OCI-M2 (cell line): Measurements from ENCODE around the gene LTB.
"Not testable (repeated sequence)": the region's sequence is repeated elsewhere in the genome, so short reads cannot be mapped to it uniquely, and the experiment has no call there.

Experiments
- DNase-seq: peaks from one replicate; lab custom pipeline; 2025; ENCODE audit not compliant: unreplicated experiment; lab: John Stamatoyannopoulos, UW

Gene LTB

GRCh38 chr6:31609519-31610406 is 27.5 kb upstream of the LTB start:
- no peak for DNase-seq

DNA sequence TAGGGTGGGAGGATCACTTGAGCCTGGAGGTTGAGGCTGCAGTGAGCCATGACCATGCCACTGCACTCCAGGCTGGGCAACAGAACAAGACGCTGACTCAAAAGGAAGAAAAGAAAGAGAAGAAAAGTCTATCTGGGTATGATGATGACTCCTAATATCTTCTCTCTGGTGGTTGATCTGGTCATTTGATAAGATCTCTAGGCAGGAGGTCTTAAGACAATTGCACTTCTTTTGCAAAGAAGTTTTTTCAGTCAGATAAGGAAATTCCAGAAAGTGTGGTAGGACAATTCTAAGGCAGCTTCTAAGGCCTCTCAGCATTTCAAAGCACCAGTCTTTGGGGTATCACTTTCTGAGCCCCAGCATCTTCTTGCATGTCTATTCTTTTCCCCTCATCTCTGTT is 25.1 kb upstream of the LTB start:
- no peak for DNase-seq

- no peak for DNase-seq
These were observed 14.8 kb upstream of the LTB start for GRCh38 chr6:31597006-31597405.

DNA sequence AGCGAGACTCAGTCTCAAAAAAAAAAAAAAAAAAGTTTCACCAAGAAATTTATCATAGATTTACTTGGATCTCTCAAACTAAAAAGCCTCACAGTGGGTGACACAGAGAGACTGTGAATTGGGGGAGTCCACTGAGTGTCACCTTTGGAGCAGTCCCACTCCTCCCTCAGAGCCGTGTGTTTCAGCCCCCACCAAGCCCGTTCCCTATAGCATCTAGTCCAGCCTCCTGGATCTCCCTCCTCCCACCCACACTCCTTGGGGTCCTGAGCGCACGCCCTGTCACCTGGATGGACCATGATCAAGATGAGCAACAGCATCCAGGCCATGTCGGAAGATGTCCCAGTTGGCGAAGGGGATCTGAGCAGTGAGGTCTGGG is 10.2 kb upstream of the LTB start:
- DNase-seq = no peak

DNA sequence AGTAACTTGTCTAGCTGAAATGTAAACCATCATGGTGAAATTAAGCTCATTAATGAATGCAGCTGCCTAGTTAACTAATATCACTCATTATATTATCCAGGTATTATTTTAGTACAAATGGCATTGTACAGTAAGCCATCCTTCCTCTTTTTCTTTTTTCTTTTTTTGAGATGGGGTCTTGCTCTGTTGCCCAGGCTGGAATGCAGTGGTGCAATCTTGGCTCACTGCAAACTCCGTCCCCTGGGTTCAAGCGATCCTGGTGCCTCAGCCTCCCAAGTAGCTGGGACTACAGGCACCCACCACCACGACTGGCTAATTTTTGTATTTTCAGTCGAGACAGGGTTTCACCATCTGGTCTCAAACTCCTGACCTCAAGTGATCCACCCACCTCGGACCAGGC is 8.5 kb upstream of the LTB start:
- DNase-seq = not testable (repeated sequence)

DNA sequence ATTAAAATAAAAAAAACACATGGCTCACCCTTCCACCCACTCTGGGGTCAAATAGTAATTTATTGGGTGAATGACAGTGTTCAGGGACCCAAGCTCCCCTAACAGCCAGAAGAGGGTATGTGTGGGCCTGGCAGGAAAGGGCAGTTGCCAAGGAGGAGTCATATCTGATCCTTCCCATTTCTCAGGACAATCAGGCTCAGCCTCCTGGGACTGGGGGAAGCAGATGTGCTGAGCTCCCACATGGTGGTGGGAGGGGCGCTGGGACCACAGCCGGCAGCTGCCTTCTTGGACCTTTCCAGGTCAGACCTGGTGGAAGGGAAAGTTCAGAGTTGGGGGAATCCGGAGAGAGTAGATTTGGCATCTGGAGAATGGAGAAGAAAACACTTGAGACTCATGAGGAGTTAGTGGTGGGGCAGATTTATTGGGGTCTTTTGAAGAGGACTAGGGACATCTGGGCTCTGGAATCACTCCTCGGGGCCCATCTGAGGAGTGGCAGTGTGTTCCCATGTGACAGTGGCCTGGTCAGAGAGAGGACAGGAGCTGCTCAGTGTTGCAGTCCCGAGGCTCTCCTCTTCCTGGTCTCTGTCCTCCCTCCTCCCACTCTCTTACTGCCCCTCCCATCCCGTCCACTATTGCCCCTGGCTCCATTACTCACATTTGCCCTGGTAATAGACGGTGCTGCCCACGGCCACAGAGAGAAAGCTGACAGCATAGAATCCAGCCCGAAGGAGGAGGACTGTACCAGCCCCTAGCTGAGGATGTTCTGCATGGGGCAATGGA is 6.8 kb upstream of the LTB start:
- DNase-seq = no peak

DNA sequence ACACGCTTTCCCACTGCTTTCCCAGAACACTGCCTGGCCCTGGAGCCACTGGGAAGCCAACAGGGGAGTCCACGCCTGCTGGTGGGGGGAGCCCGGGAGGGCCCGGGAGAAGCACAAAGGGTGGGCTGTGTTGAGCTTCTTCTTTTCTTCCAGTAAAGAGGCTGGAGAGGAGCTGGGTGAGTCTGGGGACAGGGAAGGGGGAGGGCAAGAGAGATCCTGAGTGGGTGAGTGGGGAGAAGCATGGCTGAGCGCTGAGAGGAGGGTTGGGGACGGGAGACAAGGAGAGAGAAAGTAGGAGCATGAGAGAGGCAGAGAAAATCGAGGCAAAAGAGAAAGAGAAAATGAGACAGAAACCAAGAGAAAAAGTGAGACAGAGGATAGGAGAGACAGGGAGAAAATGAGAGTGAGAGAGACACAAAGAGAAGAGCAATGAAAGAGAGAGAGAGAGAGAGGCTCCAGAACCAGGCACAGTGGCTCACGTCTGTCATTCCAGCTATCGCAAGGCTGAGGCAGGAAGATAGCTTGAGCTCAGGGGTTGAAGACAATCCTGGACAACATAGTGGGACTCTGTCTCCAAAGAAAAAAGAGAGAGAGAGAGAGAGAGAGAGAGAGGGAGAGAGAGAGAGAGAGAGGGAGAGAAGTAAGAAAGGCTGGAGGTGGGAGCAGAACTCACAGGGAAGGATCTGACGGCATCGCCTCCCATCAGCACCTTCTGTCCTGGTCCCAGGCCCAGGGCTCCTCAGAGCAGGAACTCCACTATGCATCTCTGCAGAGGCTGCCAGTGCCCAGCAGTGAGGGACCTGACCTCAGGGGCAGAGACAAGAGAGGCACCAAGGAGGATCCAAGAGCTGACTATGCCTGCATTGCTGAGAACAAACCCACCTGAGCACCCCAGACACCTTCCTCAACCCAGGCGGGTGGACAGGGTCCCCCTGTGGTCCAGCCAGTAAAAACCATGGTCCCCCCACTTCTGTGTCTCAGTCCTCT is 5.9 kb upstream of the LTB start:
- no peak for DNase-seq

GRCh38 chr6:31586599-31587281 is 4.5 kb upstream of the LTB start:
- no peak for DNase-seq

- DNase-seq = no peak
These were observed 3.8 kb upstream of the LTB start, which contains the start of gene LST1 for GRCh38 chr6:31586008-31586407. TSS of gene LST1 (plus strand) at chr6:31586277. CDS start at chr6:31587300, 1,023 bp downstream.

GRCh38 chr6:31585491-31585890 is 3.3 kb upstream of the LTB start:
- no peak for DNase-seq

GRCh38 chr6:31581434-31582229 is 592 bp downstream of the LTB start:
- no peak for DNase-seq

DNA sequence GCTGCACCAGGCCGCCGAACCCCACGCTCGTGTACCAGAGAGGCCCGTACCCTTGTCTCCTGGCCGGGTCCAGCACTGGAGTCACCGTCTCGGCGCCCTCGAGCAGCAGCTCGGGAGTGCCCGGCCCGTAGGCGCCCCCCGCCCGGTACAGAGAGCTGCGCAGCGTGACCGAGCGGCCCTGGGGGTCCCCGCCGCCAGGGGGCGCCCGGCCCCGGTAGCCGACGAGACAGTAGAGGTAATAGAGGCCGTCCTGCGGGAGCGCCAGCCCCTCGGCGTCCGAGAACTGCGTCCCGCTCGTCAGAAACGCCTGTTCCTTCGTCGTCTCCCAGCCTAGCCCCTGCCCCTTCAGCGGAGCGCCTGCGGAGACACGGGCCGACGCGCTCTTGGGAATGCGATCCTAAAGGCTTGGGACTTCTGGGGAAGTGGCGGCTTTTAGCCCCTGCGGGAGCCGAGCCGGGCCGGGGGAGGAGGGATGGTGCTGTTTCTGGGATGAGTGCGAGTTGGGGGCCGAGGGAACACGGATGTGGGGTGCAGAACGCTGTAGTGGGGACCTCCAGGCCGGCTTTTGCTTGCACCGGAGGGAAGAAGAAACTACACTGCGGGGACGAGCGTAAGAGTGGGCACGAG is 1.3 kb downstream of the LTB start:
- peak; percentile 75 for DNase-seq

- no peak for DNase-seq
These were observed 1.8 kb downstream of the LTB start for GRCh38 chr6:31580438-31580740.

DNA sequence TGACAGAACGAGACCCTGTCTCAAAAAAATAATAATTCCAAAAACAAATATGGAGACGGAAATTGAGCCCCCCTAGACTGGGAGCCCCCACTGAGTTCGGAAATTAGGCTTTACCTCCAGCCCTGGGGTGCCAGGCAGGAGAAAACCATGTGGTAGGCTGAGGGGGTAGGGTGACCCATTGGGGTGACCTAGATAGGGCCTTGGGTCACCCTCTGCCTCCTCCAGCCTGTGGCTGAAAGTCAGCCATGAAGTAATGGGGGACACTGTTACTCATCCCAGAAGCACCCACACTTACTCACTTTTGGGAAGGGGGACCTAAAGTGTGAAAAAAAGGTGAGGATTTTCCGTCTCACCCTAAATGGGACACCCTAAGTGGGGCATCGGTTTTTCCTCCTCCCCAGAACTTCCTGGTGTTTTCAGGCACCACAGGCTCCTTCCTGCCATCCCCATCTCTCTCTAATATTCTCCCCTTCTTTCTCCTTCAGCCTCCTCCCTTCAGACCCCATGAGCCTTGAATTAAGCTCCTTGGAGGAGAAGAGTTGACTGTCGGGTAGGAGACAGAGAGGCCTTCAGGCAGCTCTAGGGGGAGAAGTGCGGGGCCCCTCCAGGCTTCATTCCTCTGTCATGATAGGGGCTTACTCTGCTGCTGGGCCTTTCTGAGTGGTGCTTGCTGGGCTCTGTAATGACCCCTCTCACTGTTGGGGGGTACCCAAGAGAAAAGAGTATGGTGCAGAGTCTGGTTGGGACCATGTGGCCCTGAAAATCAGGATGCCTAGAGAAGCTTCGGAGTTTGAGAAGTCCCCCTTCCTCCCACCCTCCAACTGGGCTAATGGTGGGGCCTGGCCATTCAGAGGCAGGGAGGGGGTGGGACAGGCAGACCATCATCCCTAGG is 2.4 kb downstream of the LTB start:
- no peak for DNase-seq

DNA sequence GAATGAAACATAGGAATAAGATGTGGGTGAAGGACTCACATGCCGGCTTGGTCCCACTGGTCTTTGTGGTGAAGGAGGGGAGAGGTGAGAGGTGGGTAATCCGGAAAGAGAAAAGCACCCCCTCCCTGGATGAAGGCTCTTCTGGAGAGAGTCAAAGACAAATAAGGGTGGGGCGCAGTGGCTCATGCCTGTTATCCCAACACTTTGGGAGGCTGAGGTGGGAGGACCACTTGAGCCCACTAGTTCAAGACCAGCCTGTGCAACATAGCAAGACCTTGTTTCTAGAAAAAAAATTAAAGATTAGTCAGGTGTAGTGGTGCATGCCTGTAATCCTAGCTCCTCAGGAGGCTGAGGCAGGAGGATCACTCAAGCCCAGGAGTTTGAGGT is 3.1 kb downstream of the LTB start:
- no peak for DNase-seq

DNA sequence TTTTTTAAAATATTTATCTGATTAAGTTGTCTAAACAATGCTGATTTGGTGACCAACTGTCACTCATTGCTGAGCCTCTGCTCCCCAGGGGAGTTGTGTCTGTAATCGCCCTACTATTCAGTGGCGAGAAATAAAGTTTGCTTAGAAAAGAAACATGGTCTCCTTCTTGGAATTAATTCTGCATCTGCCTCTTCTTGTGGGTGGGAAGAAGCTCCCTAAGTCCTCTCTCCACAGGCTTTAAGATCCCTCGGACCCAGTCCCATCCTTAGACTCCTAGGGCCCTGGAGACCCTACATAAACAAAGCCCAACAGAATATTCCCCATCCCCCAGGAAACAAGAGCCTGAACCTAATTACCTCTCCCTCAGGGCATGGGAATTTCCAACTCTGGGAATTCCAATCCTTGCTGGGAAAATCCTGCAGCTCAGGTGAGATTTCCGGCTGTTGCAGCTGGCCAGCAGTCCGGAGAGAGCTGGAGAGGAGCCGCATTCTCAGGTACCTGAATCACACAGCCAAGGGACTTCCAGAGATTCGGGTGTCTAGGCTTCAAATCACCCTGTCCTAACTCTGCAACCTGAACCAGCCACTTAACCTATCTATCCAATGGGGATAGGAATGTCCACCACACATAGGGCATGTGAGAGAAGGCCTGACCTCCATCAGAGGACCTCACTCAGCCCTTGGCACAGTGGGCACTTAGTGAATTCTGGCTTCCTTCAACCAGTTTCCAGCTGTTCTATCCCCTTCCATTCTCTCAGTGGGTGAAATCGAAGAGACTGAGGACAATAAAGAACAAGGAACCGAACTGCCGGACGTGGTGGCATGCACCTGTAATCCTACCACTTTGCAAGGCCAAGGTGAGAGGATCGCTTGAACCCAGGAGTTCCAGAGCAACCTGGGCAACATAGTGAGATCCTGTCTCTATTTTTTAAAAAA is 3.8 kb downstream of the LTB start:
- DNase-seq = no peak

DNA sequence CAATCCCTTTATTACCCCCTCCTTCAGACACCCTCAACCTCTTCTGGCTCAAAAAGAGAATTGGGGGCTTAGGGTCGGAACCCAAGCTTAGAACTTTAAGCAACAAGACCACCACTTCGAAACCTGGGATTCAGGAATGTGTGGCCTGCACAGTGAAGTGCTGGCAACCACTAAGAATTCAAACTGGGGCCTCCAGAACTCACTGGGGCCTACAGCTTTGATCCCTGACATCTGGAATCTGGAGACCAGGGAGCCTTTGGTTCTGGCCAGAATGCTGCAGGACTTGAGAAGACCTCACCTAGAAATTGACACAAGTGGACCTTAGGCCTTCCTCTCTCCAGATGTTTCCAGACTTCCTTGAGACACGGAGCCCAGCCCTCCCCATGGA is 4.7 kb downstream of the LTB start:
- DNase-seq = no peak
